ENCODE data around the gene SLC1A3.

The SLC1A3 gene

GRCh38 chr5:36689225-36689624 lies 82.8 kb downstream of the SLC1A3 start:
- no peak for DNase-seq

GRCh38 chr5:36690041-36690961 lies 83.9 kb downstream of the SLC1A3 start:
- peak; percentile 55 for DNase-seq

GRCh38 chr5:36691226-36691625 lies 84.8 kb downstream of the SLC1A3 start:
- DNase-seq = no peak

GRCh38 chr5:36691696-36692371 lies 85.4 kb downstream of the SLC1A3 start:
- DNase-seq = no peak

GRCh38 chr5:36692791-36693763 lies 86.7 kb downstream of the SLC1A3 start:
- peak; percentile 22 for DNase-seq

- no peak for DNase-seq
Observed at GRCh38 chr5:36694351-36694750, 87.9 kb downstream of the SLC1A3 start.

GRCh38 chr5:36696059-36696673 lies 89.8 kb downstream of the SLC1A3 start:
- peak; percentile 25 for DNase-seq

GRCh38 chr5:36698031-36698430 lies 91.6 kb downstream of the SLC1A3 start:
- no peak for DNase-seq

GRCh38 chr5:36701085-36701698 lies 94.8 kb downstream of the SLC1A3 start:
- no peak for DNase-seq

- no peak for DNase-seq
Observed at GRCh38 chr5:36703245-36703860, 96.9 kb downstream of the SLC1A3 start.

GRCh38 chr5:36704131-36704530 lies 97.7 kb downstream of the SLC1A3 start:
- DNase-seq = no peak

- DNase-seq = no peak
Observed at GRCh38 chr5:36705055-36705454, 98.6 kb downstream of the SLC1A3 start.

GRCh38 chr5:36706662-36707061 lies 100.3 kb downstream of the SLC1A3 start:
- DNase-seq = no peak

GRCh38 chr5:36708996-36709395 lies 102.6 kb downstream of the SLC1A3 start:
- no peak for DNase-seq

GRCh38 chr5:36710039-36710438 lies 103.6 kb downstream of the SLC1A3 start:
- no peak for DNase-seq

- no peak for DNase-seq
Observed at GRCh38 chr5:36712706-36713105, 106.3 kb downstream of the SLC1A3 start.

GRCh38 chr5:36713541-36713940 lies 107.1 kb downstream of the SLC1A3 start:
- no peak for DNase-seq

GRCh38 chr5:36717131-36717695 lies 110.8 kb downstream of the SLC1A3 start:
- DNase-seq = no peak

GRCh38 chr5:36719282-36719681 lies 112.9 kb downstream of the SLC1A3 start:
- DNase-seq = no peak

- no peak for DNase-seq
Observed at GRCh38 chr5:36720688-36721087, 114.3 kb downstream of the SLC1A3 start.

GRCh38 chr5:36721664-36722235 lies 115.3 kb downstream of the SLC1A3 start:
- DNase-seq = no peak
